Urothelium cell line (cell line): ENCODE measurements around the gene ATP8B1.
A peak's percentile ranks its signal among the peaks of the same experiment; 100 is the strongest.

Experiments used
- DNase-seq: peaks from one replicate; pipeline ENCODE4 v3.0.0; 2011; ENCODE audit warnings: low spot score, mixed read lengths
- FAIRE-seq: peaks from 2 replicates; lab custom pipeline; 2011; peaks lifted over from hg19 to GRCh38; lab: Jason Lieb, UNC

Gene ATP8B1

DNA sequence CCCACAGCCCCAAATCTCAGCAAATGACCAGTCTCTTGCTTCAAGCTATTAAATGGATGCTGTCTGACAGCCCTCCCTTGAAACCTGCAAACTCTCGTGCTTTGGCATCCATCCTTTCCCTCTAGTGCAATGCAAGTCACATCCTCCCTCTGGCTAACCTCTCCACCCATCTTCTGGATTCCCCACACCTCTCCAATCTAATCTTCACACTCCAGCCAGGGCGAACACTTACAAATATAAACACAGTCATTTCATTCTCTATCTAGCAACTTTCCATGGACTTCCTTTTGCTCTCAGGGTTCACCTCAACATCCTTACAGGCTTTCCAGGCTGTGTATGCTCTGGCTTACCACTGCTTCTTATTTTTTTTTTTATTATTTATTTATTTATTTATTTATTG lies 171.4 kb downstream of the ATP8B1 start:
- no peak for FAIRE-seq
- DNase-seq, result no peak

DNA sequence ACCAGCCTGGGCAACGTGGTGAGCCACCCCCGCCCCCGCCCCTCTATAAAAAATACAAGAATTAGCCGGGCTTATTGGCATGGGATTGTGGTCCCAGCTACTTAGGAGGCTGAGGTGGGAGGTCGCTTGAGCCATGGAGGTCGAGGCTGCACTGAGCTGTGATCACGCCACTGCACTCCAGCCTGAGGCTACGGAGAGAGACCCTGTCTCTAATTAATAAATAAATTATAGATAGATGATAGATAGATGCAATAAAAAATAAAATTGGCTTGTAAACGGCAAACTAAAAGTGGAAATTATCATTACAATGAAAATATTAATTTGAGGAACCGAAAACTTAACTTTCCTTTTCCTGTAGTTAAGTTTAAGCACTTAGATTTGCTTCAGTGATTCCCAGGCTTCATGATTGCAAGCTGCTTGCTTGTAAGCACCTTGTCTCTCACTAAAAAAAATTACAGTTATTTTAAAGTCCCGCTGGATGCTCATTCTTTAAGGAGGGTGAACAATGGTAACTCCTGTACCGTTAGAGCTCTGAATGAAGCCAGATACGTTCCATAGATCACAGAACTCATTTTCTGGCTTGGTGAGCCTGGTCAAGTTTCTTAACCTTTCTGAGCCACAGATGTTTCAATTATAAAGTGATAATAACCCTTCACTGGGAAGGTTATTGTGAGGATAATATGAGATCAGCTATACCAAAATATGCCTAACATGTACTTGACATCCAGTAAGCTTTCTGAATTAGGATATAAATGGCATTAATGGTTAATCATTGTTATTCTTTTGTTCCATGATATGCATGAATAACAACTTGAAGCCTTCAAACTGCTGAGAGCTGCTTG lies 172.1 kb downstream of the ATP8B1 start:
- no peak for DNase-seq
- no peak for FAIRE-seq

DNA sequence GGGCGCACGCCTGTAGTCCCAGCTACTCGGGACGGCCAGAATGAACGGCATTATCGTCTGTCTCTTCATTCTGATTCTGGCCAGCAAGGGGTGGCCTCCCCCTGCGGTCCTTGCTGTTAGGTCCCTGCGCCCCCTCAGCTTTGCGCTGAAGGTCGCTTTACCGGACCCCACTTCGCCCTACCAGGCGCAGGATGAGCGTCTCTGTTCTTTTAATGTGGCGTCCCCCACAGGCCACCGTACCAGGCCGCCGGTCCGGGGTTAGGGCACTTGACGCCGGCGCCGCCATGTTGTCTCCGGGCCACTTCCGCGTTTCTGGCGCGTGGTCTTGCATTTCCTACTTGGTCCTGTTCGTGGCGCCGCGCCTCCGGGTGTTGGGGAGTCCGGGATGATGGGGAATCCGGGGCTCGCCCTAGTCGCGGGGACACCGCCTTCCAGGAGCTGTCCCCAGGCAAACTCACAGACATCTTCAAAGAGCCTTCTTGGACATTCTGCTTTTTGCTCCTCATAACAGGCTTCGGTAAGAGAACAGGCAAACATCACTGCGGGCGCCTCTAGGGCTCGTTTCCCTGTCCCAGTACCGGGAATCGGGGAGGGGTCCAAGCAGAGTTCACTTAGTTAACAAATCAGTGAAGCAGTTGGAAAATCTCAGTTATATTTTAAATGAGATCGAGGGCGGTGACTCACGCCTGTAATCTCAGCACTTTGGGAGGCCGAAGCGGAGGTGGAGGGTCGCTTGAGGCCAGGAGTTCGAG lies 172.9 kb downstream of the ATP8B1 start:
- peak; percentile 88 for DNase-seq
- peak; percentile 13 for FAIRE-seq

DNA sequence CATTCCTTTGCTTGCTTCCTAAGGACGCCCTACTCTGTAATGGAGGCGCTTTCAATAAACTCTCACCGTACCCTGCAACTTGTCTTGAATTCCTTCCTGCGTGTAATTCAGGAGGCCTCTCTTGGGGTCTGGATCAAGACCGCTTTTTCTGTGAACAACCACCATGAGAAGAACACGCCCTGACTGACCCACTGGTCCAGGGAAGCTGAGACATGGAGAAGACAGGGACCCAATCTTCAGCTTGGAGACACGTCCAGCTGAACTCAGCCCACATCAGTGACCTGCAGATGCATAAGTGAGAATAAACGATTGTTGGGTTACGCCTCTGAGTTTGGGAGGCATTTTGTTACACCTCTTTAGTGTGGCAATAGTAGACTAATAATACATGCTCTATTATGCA lies 173.7 kb downstream of the ATP8B1 start:
- DNase-seq, result no peak
- FAIRE-seq, result no peak

DNA sequence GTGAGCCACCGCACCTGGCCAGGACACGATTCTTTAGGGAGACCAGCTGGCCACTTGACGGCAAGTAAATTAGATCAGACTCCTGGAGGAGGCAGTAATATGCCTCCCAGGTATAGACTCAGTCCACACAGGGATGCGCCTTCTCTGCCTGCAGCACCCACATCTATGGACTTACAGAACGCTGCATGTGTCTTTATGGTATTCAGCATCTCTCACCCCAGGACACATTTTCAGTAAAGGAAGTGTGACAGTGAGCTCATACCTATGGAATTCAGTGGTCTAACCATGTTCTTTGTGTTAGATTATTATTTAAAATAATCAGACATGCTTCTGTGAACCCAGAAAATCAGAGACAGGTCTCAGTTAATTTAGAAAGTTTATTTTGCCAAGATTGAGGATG lies 175.6 kb downstream of the ATP8B1 start:
- DNase-seq (peak; percentile 16), FAIRE-seq (no peak)

DNA sequence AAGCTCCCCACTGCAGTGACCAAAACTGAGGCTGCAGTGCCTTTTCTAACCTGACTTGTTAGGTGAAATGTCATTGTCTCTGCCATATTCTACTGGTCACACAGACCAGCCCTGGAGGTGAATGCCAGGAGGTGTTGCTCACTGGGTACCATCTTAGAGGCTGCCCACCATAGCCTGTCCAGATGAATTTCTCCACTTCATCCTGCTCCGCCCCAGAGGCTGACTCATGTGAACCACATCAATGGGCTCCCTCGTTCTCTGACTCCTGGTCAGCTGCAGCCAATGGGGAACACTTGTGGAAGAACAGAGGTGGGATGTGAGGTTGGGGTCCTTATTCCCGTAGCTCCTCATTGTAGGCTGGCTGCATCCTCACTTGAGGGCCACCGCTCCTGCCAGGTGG lies 178.1 kb downstream of the ATP8B1 start:
- FAIRE-seq, result no peak
- DNase-seq, result peak; percentile 27

DNA sequence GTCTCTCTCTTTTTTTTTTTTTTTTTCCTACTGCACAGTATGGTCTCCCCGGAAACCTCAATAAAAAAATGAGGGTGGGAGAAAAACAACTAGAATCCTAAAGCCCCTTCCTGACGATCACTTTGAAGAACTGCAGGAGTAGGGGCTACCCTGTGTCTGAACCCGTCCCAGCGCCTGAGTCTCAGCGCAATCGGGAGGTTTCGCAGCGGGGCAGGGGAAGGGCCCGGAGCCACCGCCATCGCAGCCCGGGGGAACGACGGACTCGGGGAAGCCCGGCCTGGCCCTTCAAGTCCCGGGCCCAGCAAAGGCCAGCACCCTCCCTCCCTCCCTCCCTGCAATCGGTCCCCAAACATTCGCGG lies 181.9 kb downstream of the ATP8B1 start:
- DNase-seq, result no peak
- no peak for FAIRE-seq

DNA sequence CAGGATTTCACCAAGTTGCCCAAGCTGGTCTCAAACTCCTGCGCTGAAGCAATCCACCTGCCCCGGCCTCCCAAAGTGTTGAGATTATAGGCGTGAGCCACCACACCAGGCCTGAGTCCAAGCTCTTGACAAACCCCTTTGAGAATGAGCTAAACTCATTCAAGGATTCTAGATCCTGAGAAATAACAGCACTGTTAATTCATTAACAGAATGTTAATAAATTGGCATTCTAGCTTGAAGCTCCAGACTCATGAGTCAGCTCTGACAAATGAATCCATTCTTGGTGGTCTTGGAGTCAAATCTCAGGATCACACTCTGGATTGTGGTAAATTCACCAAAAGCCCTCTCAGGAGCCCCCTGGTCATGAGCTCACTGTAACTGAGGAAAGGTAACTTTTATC lies 183.2 kb downstream of the ATP8B1 start:
- DNase-seq, result no peak
- no peak for FAIRE-seq

DNA sequence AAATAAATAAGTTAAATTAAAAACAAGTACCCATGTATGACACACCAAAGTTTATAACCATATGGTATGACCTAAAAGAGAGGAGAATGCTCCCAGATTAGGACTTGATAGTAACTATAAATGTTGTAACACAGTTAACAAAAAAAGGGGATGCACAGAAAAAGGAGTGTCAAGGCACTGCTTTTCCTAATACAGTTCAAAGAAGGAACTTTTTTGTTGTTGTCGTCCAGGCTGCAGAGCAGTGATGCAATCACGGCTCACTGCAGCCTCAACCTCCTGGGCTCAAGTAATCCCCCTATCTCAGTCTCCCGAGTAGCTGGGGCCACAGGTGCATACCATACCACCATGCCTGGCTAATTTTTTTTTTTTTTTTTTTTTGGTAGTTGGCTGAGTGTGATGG lies 184.2 kb downstream of the ATP8B1 start:
- DNase-seq (no peak), FAIRE-seq (no peak)

DNA sequence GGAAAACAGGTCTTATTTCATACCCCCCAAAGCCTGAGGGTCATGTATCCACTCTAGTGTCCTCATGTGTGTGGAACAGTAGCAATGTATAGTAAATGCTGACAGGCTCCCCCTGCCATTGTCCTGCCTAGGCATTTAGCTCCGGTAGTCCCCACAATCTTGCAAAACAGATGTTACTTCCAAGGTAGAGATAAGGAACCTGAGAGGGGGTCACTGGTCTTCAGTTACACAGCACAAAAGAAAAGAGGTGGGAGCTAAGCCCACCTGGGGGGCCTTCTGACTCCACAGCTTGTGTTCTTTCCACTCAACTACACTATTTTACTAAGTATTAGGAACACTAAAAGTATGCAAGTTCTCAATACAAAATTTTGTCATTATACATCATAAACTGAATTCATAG lies 199.2 kb downstream of the ATP8B1 start:
- FAIRE-seq (no peak), DNase-seq (no peak)
